Measurements from ENCODE around the gene UBE2U. TPM values are rescaled to one million over a fixed set of nuclear protein-coding genes. Genes with fewer than 3 reads are reported as not detected.

UBE2U gene
- total and polyA plus RNA-seq, 2 of the 4 experiments (the other 2 are of a cell fraction): not detected

DNA sequence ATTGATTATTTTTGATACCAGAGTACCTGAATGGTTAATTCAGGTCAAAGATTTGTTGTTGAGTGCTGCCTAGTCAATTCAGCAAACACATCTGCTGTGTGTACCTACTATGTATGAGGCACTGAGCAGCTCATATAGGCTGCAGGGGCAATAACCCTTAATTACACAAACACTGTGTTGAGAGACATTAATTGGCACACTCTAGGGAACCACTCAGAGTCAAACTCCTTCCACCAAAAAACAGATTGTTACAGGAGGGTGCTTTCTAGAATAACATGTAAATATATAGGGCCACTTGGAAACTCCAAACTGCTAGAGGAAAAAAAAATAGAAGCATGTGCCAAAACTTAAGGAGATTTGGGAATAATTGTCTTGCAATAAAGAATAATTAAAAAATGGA lies 31.3 kb downstream of the UBE2U start:
- no peak overlapping the region for H3K4me3 ChIP-seq (ENCODE audit: insufficient read depth, low read depth, low read length)
- no peak overlapping the region for H2BK15ac ChIP-seq (ENCODE audit: low read depth, low read length)
- peaks cover 6% of the 10 kb centered on the region; the same call in 1 of the 2 replicates for H3K27me3 ChIP-seq (ENCODE audit: control insufficient read depth, insufficient read depth, low read length)
- ATAC-seq (ENCODE audit: low read depth): no peak
- in situ Hi-C loops (cut with MboI; ENCODE audit: low sequenced_read_pairs): no loop called here
- H4K5ac ChIP-seq (ENCODE audit: low read depth, low read length): no peak overlapping the region
- no peaks in the 10 kb centered on the region for H3K36me3 ChIP-seq (ENCODE audit: control insufficient read depth, insufficient read depth, low read length)
- no peak overlapping the region for H2AFZ ChIP-seq (replicated peaks; ENCODE audit: low read length, poor library complexity)
- intact Hi-C loops (cut with micrococcal nuclease): no loop called here
- H2BK20ac ChIP-seq (ENCODE audit: low read depth, low read length): no peak overlapping the region
- H3K18ac ChIP-seq (ENCODE audit: low read depth, low read length): no peak overlapping the region
- H3K14ac ChIP-seq (replicated peaks; ENCODE audit: low read depth, low read length): no peak overlapping the region
- no peaks in the 10 kb centered on the region for H4K20me1 ChIP-seq (ENCODE audit: insufficient read depth, low read length)
- no peak overlapping the region for H2BK5ac ChIP-seq (ENCODE audit: low read depth, low read length, poor library complexity, severe bottlenecking)
- ChIA-PET POLR2A (ENCODE audit: unreplicated experiment) (no interaction called here), CTCF (interaction anchor here (1.2 kb wide), 1 partner anchor 560 kb away, joined by 3 read pairs; no protein-coding TSS in a partner anchor)
- no peak for DNase-seq
- H3K4ac ChIP-seq (ENCODE audit: low read depth, low read length): no peak overlapping the region
- no peak overlapping the region for H3K27ac ChIP-seq (ENCODE audit: insufficient read depth, low read length)
- no peak for TF ChIP-seq CTCF (conservative IDR thresholded peaks at IDR 0.05; ENCODE audit: low read depth, low read length)
- no peak for TF ChIP-seq CHD1 (IDR thresholded peaks at IDR 0.05; ENCODE audit: low read depth, low read length)
- no peak for TF ChIP-seq BHLHE40 (IDR thresholded peaks at IDR 0.05; ENCODE audit: low read depth, low read length)
- no peak for TF ChIP-seq MXI1 (IDR thresholded peaks at IDR 0.05; ENCODE audit: borderline replicate concordance, low read depth, low read length)
- TF ChIP-seq CEBPB (IDR thresholded peaks at IDR 0.05; ENCODE audit: low read depth, low read length): no peak
- no peak for TF ChIP-seq SMC3 (IDR thresholded peaks at IDR 0.05; ENCODE audit: low read depth, low read length)
- no peak for TF ChIP-seq RAD21 (IDR thresholded peaks at IDR 0.05; ENCODE audit: low read length)
- TF ChIP-seq MAFK (IDR thresholded peaks at IDR 0.05; ENCODE audit: low read depth, low read length): no peak
- no peak for TF ChIP-seq MAZ (IDR thresholded peaks at IDR 0.05; ENCODE audit: borderline replicate concordance, low read depth, low read length)
- TF ChIP-seq NFE2L2 (IDR thresholded peaks at IDR 0.05; ENCODE audit: low read depth, low read length): no peak
- TF ChIP-seq ELK1 (IDR thresholded peaks at IDR 0.05; ENCODE audit: borderline replicate concordance, low read depth, low read length): no peak
- TF ChIP-seq RCOR1 (IDR thresholded peaks at IDR 0.05; ENCODE audit: insufficient replicate concordance, low read length): no peak
- H3K56ac ChIP-seq (ENCODE audit: extremely low read depth, insufficient read depth, low read length): no peak overlapping the region
- H2BK120ac ChIP-seq (ENCODE audit: low read depth, low read length): no peak overlapping the region
- H3K4me2 ChIP-seq (ENCODE audit: low read depth, low read length): no peak overlapping the region
- H4K91ac ChIP-seq (ENCODE audit: insufficient read depth, low read depth, low read length): no peak overlapping the region
- H3K4me1 ChIP-seq (ENCODE audit: control insufficient read depth, insufficient read depth, low read length): no peaks in the 10 kb centered on the region
- H3K9me1 ChIP-seq (ENCODE audit: insufficient read depth, low read length): no peaks in the 10 kb centered on the region
- no peak overlapping the region for H3K23ac ChIP-seq (ENCODE audit: low read depth, low read length)
- H4K8ac ChIP-seq (ENCODE audit: low read depth in 2 of 2, low read length in 2 of 2): no peak overlapping the region
- H2AK5ac ChIP-seq (ENCODE audit: low read depth, low read length): no peak overlapping the region
- no peaks in the 10 kb centered on the region for H3K9me3 ChIP-seq (ENCODE audit: control insufficient read depth, insufficient read depth, low read length)
- H2AK9ac ChIP-seq (replicated peaks; ENCODE audit: low read depth, low read length, poor library complexity): no peak overlapping the region
- H3K9ac ChIP-seq (ENCODE audit: low read depth, low read length): no peak overlapping the region
- dilution Hi-C loops (cut with HindIII; ENCODE audit: low sequenced_read_pairs, unreplicated experiment): no loop called here
- H3K79me1 ChIP-seq (ENCODE audit: low read depth in 1 of 2, low read length in 2 of 2): no peaks in the 10 kb centered on the region
- BruUV-seq (replicated peaks): no TSS peak
